Stimulated activated effector memory CD8-positive, alpha-beta T cell treated with anti-CD3 and anti-CD28 coated beads, Interleukin-12 subunit alpha, Interleukin-12 subunit beta, amount 100 ng/mL, for 72 hours (primary cell): ENCODE data around the gene PNKD.
A peak's percentile ranks its signal among the peaks of the same experiment; 100 is the strongest.

Experiments used
- ATAC-seq: fragments of 150-1000 bp; cut with Tn5 transposase; 2 replicates; pipeline ENCODE4 v1.10.0; 2021
- DNase-seq, 2 donors: peaks; one replicate each; pipeline ENCODE4 v3.0.0; 2021 to 2022; ENCODE audit warnings: low spot score in 2 of 2
- H3K27ac Mint-ChIP-seq: one replicate; pipeline ENCODE4 v1.8.0; 2022; ENCODE audit warnings: mild to moderate bottlenecking, mixed read lengths
- H3K36me3 Mint-ChIP-seq: one replicate; pipeline ENCODE4 v1.8.0; 2022; ENCODE audit warnings: mild to moderate bottlenecking, mixed read lengths
- H3K4me1 Mint-ChIP-seq: one replicate; pipeline ENCODE4 v1.8.0; 2022; ENCODE audit warnings: mixed read lengths
- H3K4me3 Mint-ChIP-seq: one replicate; pipeline ENCODE4 v1.8.0; 2022; ENCODE audit warnings: mild to moderate bottlenecking, mixed read lengths
- H3K9me3 Mint-ChIP-seq: one replicate; pipeline ENCODE4 v1.8.0; 2022; ENCODE audit warnings: mixed read lengths

Gene PNKD, protein sequence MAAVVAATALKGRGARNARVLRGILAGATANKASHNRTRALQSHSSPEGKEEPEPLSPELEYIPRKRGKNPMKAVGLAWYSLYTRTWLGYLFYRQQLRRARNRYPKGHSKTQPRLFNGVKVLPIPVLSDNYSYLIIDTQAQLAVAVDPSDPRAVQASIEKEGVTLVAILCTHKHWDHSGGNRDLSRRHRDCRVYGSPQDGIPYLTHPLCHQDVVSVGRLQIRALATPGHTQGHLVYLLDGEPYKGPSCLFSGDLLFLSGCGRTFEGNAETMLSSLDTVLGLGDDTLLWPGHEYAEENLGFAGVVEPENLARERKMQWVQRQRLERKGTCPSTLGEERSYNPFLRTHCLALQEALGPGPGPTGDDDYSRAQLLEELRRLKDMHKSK

GRCh38 chr2:218269900-218270720 is at the start of gene PNKD, which contains the start of gene AAMP:
TSS of gene PNKD (plus strand) at chr2:218270519. CDS start at chr2:218270536, 17 bp downstream.
TSS of gene AAMP (minus strand) at chr2:218270137. CDS start at chr2:218270086, 51 bp downstream.
- H3K27ac Mint-ChIP-seq, result peak within 1 kb of the TSS; percentile 95
- H3K4me3 Mint-ChIP-seq, result peak within 1 kb of the TSS; percentile 91
- H3K4me1 Mint-ChIP-seq, result peaks cover 54% of the 10 kb centered on the region
- peak; percentile 94 for ATAC-seq
- DNase-seq, result peak; percentile 99 to 100
- H3K9me3 Mint-ChIP-seq, result no peaks in the 10 kb centered on the region
- H3K36me3 Mint-ChIP-seq, result peaks cover 99% of the 10 kb centered on the region

GRCh38 chr2:218221000-218221399 is 49.3 kb upstream of the PNKD start:
- ATAC-seq, result no peak

GRCh38 chr2:218223046-218223445 is 47.3 kb upstream of the PNKD start:
- peaks cover 81% of the 10 kb centered on the region for H3K4me1 Mint-ChIP-seq
- H3K9me3 Mint-ChIP-seq, result no peaks in the 10 kb centered on the region
- H3K4me3 Mint-ChIP-seq, result peak overlapping the region; percentile 91
- H3K36me3 Mint-ChIP-seq, result peaks cover 100% of the 10 kb centered on the region
- ATAC-seq (peak; percentile 85), DNase-seq (no peak)
- H3K27ac Mint-ChIP-seq, result no peak overlapping the region

More at GRCh38 chr2:218221000-218221399, 49.3 kb upstream of the PNKD start:
- Mint-ChIP-seq H3K4me3 (peak overlapping the region; percentile 91), H3K9me3 (no peaks in the 10 kb centered on the region), H3K4me1 (peaks cover 73% of the 10 kb centered on the region), H3K27ac (peak overlapping the region; percentile 96), H3K36me3 (peaks cover 100% of the 10 kb centered on the region)
- DNase-seq, result no peak

- ATAC-seq, result no peak
- Mint-ChIP-seq H3K4me3 (peak overlapping the region; percentile 91), H3K4me1 (peaks cover 92% of the 10 kb centered on the region), H3K9me3 (no peaks in the 10 kb centered on the region), H3K27ac (peak overlapping the region; percentile 68), H3K36me3 (peaks cover 100% of the 10 kb centered on the region)
- DNase-seq, result no peak
Observed at GRCh38 chr2:218224186-218224585, 46.1 kb upstream of the PNKD start.

GRCh38 chr2:218226903-218227302 is 43.4 kb upstream of the PNKD start:
- Mint-ChIP-seq H3K4me1 (peaks cover 85% of the 10 kb centered on the region), H3K4me3 (no peak overlapping the region), H3K36me3 (peaks cover 100% of the 10 kb centered on the region), H3K27ac (no peak overlapping the region), H3K9me3 (no peaks in the 10 kb centered on the region)
- ATAC-seq (no peak), DNase-seq (no peak)

DNA sequence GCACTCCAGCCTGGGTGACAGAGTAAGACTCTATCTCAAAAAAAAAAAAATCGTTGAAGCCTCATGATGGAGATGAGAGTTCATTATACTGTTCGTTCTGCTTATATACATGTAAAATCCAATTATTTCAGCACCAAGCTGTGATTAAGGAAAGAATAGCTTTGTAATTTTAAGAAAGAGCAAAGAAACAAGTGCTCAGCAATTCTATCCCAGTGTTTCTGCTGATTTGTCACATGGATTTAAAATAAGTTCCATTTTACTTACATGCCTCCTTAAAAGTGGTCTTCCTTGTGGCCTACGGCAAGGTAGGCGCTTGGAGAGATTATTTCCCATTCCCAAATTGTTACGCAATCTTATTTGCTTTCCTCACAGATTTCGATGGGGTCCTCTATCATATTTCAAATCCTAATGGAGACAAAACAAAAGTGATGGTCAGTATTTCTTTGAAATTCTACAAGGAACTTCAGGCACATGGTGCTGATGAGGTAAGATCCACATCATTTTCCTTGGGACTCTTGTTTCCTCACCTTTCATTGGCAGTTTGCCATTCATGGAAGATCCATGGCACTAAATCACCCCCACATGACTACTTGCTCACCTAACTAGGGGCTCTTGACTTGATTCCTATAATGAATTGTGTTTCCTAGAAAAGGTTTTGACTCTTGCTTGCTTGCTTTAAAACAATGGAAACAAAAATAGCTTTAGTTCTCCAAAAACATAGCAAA is 41.8 kb upstream of the PNKD start:
- Mint-ChIP-seq H3K4me3 (peak overlapping the region; percentile 48), H3K4me1 (peaks cover 77% of the 10 kb centered on the region), H3K9me3 (no peaks in the 10 kb centered on the region), H3K36me3 (peaks cover 100% of the 10 kb centered on the region), H3K27ac (peak overlapping the region; percentile 55)
- ATAC-seq (no peak), DNase-seq (no peak)

DNA sequence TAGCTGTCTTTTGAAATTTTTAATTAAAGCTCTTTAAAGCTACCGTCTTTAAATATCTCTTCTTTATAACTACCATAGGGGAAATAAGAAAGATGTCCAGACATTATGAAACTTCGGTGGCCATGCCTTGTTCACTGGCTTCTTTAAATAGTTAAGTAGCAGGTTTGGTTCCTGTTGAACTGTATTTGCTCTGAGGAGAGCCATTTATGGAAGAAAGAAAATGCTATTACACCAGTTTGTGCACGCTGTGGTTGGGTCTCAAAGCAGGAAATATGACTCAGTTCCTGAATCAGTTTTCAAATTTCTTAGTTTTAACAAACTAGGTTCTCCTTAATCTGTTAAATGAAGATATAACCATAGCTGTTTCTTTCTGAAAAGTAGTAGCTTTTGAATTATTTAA is 41.1 kb upstream of the PNKD start:
- Mint-ChIP-seq H3K27ac (peak overlapping the region; percentile 55), H3K4me3 (peak overlapping the region; percentile 48), H3K36me3 (peaks cover 100% of the 10 kb centered on the region), H3K9me3 (no peaks in the 10 kb centered on the region), H3K4me1 (peaks cover 79% of the 10 kb centered on the region)
- peak; percentile 89 for ATAC-seq
- DNase-seq, result peak in 1 of 2 donors; percentile 58

DNA sequence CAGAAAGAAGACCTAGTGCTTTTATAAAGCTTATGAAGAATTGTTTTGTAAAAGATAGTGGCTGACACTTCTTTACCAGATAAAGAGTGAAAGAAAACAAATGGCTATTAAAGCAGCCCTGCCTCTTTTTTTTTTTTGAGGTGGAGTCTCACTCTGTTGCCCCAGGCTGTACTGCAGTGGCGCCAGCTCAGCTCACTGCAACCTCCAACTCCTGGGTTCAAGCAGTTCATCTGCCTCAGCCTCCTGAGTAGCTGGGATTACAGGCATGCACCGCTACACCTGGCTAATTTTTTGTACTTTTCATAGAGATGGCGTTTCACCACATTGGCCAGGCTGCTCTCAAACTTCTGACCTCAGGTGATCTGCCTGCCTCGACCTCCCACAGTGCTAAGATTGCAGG is 40.5 kb upstream of the PNKD start:
- no peaks in the 10 kb centered on the region for H3K9me3 Mint-ChIP-seq
- no peak for ATAC-seq
- DNase-seq, result no peak
- peaks cover 100% of the 10 kb centered on the region for H3K36me3 Mint-ChIP-seq
- peak overlapping the region; percentile 48 for H3K4me3 Mint-ChIP-seq
- H3K27ac Mint-ChIP-seq, result no peak overlapping the region
- peaks cover 74% of the 10 kb centered on the region for H3K4me1 Mint-ChIP-seq

GRCh38 chr2:218230882-218231281 is 39.4 kb upstream of the PNKD start:
- ATAC-seq (peak; percentile 90), DNase-seq (peak; percentile 14 to 63)
- Mint-ChIP-seq H3K36me3 (peaks cover 100% of the 10 kb centered on the region), H3K4me1 (peaks cover 63% of the 10 kb centered on the region), H3K27ac (peak overlapping the region; percentile 52), H3K9me3 (no peaks in the 10 kb centered on the region), H3K4me3 (peak overlapping the region; percentile 48)

- Mint-ChIP-seq H3K4me3 (no peak overlapping the region), H3K4me1 (peaks cover 40% of the 10 kb centered on the region), H3K36me3 (peaks cover 100% of the 10 kb centered on the region), H3K9me3 (no peaks in the 10 kb centered on the region), H3K27ac (peak overlapping the region; percentile 83)
- ATAC-seq (no peak), DNase-seq (no peak)
Observed at GRCh38 chr2:218233543-218233942, 36.8 kb upstream of the PNKD start.

DNA sequence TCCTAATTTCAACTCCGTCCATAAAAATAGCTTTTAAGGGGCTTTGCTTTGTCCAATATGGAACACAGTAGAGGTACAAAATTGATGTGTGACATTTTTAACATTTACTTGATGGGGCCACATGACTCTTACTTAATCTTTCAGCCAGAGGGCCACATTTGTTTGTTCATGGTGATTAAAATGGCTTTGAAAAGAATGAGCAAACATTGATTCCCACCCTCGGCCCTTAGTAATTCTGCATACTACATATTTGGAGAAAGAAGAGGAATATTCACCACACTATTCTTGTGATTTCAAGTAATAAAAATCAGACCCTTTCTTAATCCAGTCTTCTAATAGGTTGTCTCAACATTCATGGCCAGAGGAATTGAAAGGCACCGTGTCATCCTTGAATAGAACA is 35.8 kb upstream of the PNKD start:
- ATAC-seq, result no peak
- H3K4me3 Mint-ChIP-seq, result no peak overlapping the region
- no peak overlapping the region for H3K27ac Mint-ChIP-seq
- H3K36me3 Mint-ChIP-seq, result peaks cover 100% of the 10 kb centered on the region
- no peaks in the 10 kb centered on the region for H3K9me3 Mint-ChIP-seq
- H3K4me1 Mint-ChIP-seq, result peaks cover 31% of the 10 kb centered on the region
- no peak for DNase-seq

DNA sequence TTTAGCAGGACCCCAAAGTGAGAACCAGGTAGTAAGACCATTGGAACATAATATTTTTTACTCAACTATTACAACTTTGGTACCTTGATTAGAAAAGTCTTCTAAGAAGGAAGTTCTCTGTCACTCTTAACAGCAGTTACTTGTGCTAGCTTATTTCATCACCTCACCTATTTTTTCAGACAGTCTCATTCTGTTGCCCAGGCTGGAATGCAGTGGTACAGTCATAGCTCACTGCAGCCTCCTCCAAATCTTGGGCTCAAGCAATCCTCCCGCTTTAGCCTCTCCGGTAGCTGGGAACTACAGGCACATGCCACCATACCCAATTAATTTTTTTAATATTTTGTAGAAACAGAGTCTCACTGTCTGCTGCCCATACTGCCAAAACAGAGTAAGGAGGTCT is 35.3 kb upstream of the PNKD start:
- Mint-ChIP-seq H3K36me3 (peaks cover 100% of the 10 kb centered on the region), H3K4me1 (peaks cover 31% of the 10 kb centered on the region), H3K4me3 (no peak overlapping the region), H3K27ac (peak overlapping the region; percentile 10), H3K9me3 (no peaks in the 10 kb centered on the region)
- ATAC-seq (no peak), DNase-seq (no peak)

DNA sequence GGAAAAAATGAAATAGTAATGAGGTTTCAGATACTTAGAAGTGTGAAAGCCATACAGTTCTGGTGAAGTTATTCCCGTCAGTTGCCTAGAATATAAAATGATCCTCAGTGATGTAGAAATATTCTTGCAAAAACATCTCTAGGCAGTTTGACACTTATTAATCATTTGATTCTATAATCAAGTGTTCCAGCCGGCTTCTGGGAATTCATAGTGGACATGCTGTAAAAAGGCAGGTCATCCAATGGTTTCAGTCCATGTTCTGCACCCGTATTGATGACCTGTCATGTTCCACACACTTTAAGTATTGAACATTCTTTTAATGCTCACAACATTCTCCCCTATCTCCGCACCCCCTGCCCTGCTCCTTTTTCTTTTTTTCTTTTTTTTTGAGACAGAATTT is 33.5 kb upstream of the PNKD start:
- ATAC-seq, result no peak
- H3K4me3 Mint-ChIP-seq, result no peak overlapping the region
- H3K4me1 Mint-ChIP-seq, result peaks cover 17% of the 10 kb centered on the region
- no peak overlapping the region for H3K27ac Mint-ChIP-seq
- H3K9me3 Mint-ChIP-seq, result no peaks in the 10 kb centered on the region
- no peak for DNase-seq
- peaks cover 100% of the 10 kb centered on the region for H3K36me3 Mint-ChIP-seq

- Mint-ChIP-seq H3K36me3 (peaks cover 100% of the 10 kb centered on the region), H3K4me1 (peaks cover 11% of the 10 kb centered on the region)
Observed at GRCh38 chr2:218238887-218239286, 31.4 kb upstream of the PNKD start.

GRCh38 chr2:218244204-218244603 is 26.1 kb upstream of the PNKD start:
- H3K27ac Mint-ChIP-seq, result peak overlapping the region; percentile 79
- DNase-seq, result no peak
- peaks cover 100% of the 10 kb centered on the region for H3K36me3 Mint-ChIP-seq
- no peak for ATAC-seq
- H3K4me3 Mint-ChIP-seq, result no peak overlapping the region
- H3K4me1 Mint-ChIP-seq, result peaks cover 14% of the 10 kb centered on the region
- H3K9me3 Mint-ChIP-seq, result no peaks in the 10 kb centered on the region

More at GRCh38 chr2:218238887-218239286, 31.4 kb upstream of the PNKD start:
- no peak overlapping the region for H3K4me3 Mint-ChIP-seq
- H3K27ac Mint-ChIP-seq, result peak overlapping the region; percentile 48
- H3K9me3 Mint-ChIP-seq, result no peaks in the 10 kb centered on the region
- no peak for DNase-seq
- no peak for ATAC-seq
